DMS114 treated with DMSO at 0.1 percent for 48 hours (cell line): Measurements from ENCODE around the gene ARHGEF39.
A peak's percentile ranks its signal among the peaks of the same experiment; 100 is the strongest.
"Not testable (repeated sequence)": the region's sequence is repeated elsewhere in the genome, so short reads cannot be mapped to it uniquely, and the experiment has no call there.

ENCODE experiments used
- DNase-seq: peaks from one replicate; lab custom pipeline; 2025; ENCODE audit not compliant: unreplicated experiment; lab: John Stamatoyannopoulos, UW

ARHGEF39 gene

GRCh38 chr9:35653611-35654010 lies 11.4 kb downstream of the ARHGEF39 start:
- DNase-seq: no peak

- no peak for DNase-seq
These were observed 12.2 kb downstream of the ARHGEF39 start for GRCh38 chr9:35652829-35653209.

GRCh38 chr9:35651956-35652828 lies 12.8 kb downstream of the ARHGEF39 start:
- DNase-seq: no peak

- DNase-seq: no peak
These were observed 14.4 kb downstream of the ARHGEF39 start, which contains the start of gene SIT1 for GRCh38 chr9:35650341-35651158. SIT1 (minus strand) TSS chr9:35650931; CDS start chr9:35650853, 78 bp downstream.

GRCh38 chr9:35649431-35650340 lies 15.3 kb downstream of the ARHGEF39 start:
- DNase-seq: no peak

- DNase-seq: peak; percentile 64
These were observed 18.3 kb downstream of the ARHGEF39 start for GRCh38 chr9:35646533-35647265.

GRCh38 chr9:35646153-35646532 lies 18.9 kb downstream of the ARHGEF39 start:
- no peak for DNase-seq

GRCh38 chr9:35645736-35646135 lies 19.3 kb downstream of the ARHGEF39 start:
- DNase-seq: not testable (repeated sequence)

GRCh38 chr9:35643046-35643445 lies 21.9 kb downstream of the ARHGEF39 start:
- DNase-seq: no peak

GRCh38 chr9:35641478-35641877 lies 23.5 kb downstream of the ARHGEF39 start:
- not testable (repeated sequence) for DNase-seq

- not testable (repeated sequence) for DNase-seq
These were observed 24.6 kb downstream of the ARHGEF39 start for GRCh38 chr9:35640431-35640830.

- no peak for DNase-seq
These were observed 25.4 kb downstream of the ARHGEF39 start for GRCh38 chr9:35639631-35640030.

GRCh38 chr9:35639225-35639624 lies 25.8 kb downstream of the ARHGEF39 start:
- DNase-seq: not testable (repeated sequence)

GRCh38 chr9:35638751-35639150 lies 26.2 kb downstream of the ARHGEF39 start:
- not testable (repeated sequence) for DNase-seq

- DNase-seq: not testable (repeated sequence)
These were observed 27.5 kb downstream of the ARHGEF39 start for GRCh38 chr9:35637427-35637955.

GRCh38 chr9:35636877-35637246 lies 28.1 kb downstream of the ARHGEF39 start:
- not testable (repeated sequence) for DNase-seq

GRCh38 chr9:35636135-35636876 lies 28.7 kb downstream of the ARHGEF39 start:
- no peak for DNase-seq

GRCh38 chr9:35635730-35636129 lies 29.3 kb downstream of the ARHGEF39 start:
- DNase-seq: no peak

- DNase-seq: no peak
These were observed 35.4 kb downstream of the ARHGEF39 start for GRCh38 chr9:35629597-35629996.
